Fibroblast of lung (primary cell): Measurements from ENCODE around the gene TAOK2.

Experiments used
- EZH2 ChIP-seq: IDR thresholded peaks from 2 replicates; pipeline ENCODE4 v1.5.1; 2012; ENCODE audit warnings: low read length, control low read depth, mild to moderate bottlenecking; ENCODE audit errors: missing control alignments
- TF ChIP-seq, protein P1 (sequence below), 2 donors: IDR thresholded peaks in 1 of 2; conservative IDR thresholded peaks in 1 of 2; 1 replicate in 1 of 2; 2 replicates in 1 of 2; pipeline ENCODE4 v1.5.1; 2011 to 2012; ENCODE audit warnings: low read length in 2 of 2, control low read depth in 1 of 2, inconsistent platforms in 1 of 2, low read depth in 1 of 2, mild to moderate bottlenecking in 1 of 2

DNA sequence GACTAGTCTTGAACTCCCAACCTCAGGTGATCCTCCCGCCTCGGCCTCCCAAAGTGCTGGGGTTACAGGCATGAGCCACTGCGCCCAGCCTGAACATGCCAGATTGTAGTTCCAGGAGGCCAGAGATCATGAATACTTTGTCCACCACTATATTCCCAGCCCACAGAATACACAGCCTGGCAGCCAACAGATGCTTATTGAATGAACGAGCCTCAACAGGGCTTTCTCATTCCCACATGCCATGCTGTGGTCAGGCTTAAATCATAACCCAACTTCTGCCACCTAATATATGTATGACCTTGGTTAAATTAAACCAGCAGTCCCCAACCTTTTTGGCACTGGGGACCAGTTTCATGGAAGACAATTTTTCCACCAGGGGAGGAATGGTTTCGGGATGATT, 14.9 kb upstream of the TAOK2 start:
- TF ChIP-seq, protein P1, sequence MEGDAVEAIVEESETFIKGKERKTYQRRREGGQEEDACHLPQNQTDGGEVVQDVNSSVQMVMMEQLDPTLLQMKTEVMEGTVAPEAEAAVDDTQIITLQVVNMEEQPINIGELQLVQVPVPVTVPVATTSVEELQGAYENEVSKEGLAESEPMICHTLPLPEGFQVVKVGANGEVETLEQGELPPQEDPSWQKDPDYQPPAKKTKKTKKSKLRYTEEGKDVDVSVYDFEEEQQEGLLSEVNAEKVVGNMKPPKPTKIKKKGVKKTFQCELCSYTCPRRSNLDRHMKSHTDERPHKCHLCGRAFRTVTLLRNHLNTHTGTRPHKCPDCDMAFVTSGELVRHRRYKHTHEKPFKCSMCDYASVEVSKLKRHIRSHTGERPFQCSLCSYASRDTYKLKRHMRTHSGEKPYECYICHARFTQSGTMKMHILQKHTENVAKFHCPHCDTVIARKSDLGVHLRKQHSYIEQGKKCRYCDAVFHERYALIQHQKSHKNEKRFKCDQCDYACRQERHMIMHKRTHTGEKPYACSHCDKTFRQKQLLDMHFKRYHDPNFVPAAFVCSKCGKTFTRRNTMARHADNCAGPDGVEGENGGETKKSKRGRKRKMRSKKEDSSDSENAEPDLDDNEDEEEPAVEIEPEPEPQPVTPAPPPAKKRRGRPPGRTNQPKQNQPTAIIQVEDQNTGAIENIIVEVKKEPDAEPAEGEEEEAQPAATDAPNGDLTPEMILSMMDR (conservative IDR thresholded peaks at IDR 0.05 in 1 of 2, IDR thresholded peaks at IDR 0.05 in 1 of 2; ENCODE audit: low read depth in 1 of 2, low read length in 2 of 2), result no peak
- no peak for TF ChIP-seq EZH2
